GM21786 (cell line): ENCODE data around the gene CFLAR.
"Not testable (repeated sequence)": the region's sequence is repeated elsewhere in the genome, so short reads cannot be mapped to it uniquely, and the experiment has no call there.

Experiments used
- ATAC-seq: cut with Tn5 transposase; IDR thresholded peaks from one replicate; pipeline ENCODE4 v1.9.1; 2021; ENCODE audit not compliant: unreplicated experiment

The CFLAR gene

DNA sequence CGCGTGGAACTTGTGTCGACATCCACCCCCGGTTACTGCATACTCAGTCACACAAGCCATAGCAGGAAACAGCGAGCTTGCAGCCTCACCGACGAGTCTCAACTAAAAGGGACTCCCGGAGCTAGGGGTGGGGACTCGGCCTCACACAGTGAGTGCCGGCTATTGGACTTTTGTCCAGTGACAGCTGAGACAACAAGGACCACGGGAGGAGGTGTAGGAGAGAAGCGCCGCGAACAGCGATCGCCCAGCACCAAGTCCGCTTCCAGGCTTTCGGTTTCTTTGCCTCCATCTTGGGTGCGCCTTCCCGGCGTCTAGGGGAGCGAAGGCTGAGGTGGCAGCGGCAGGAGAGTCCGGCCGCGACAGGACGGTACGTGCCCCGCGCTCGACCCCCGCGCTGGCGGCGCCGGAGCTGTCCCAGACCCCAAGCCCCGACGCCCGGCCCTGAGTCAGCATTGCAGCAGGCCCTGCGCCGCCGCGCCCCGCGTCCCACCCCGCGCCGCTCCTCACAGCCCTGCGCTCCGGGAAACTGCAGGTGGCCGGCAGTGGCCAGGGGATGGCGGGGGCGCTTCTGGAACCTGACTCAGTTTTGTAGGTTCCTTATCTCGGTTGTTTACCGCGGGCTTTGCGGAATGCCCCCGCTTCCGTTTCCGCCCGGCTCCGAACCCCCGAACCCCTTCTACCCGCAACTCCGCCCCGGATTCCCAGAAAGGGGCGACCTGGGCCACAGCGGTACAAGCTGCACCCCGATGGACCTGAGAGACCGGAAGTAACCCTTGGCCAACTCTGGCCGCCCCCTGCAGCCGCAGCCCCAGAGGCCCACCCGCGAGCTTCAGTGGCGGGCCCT is at the start of gene CFLAR:
CFLAR (plus strand) TSS at position 50 of the 844 bp plus-strand sequence. CDS start 13,702 bp downstream, outside the sequence.
- peak; percentile 31 for ATAC-seq

DNA sequence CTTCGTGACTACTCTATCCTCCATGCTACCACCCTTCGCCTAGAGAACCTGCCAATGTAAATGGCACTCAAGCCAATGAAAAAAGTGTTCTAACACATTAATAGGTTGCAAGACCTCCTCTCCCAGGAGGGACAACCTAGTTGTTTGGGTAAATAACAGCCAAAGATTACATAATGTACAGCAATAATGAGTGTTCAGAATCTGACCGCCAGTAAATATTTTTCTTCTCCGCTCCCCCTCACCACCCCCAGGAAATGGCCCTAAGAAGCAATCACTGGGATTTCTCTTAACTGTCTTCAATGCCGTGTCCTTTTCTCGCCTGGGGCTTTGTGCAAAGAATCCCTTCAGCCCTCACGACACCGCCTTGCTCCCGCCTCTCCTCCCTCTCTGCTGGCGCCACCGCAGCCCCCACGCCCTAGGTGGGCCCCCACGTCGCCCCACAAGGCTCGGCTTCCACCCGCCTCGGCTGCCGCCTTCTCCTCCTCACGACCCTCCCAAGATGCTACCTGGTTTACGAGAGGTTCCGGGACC is 45.0 kb upstream of the CFLAR start:
- ATAC-seq = peak; percentile 8

DNA sequence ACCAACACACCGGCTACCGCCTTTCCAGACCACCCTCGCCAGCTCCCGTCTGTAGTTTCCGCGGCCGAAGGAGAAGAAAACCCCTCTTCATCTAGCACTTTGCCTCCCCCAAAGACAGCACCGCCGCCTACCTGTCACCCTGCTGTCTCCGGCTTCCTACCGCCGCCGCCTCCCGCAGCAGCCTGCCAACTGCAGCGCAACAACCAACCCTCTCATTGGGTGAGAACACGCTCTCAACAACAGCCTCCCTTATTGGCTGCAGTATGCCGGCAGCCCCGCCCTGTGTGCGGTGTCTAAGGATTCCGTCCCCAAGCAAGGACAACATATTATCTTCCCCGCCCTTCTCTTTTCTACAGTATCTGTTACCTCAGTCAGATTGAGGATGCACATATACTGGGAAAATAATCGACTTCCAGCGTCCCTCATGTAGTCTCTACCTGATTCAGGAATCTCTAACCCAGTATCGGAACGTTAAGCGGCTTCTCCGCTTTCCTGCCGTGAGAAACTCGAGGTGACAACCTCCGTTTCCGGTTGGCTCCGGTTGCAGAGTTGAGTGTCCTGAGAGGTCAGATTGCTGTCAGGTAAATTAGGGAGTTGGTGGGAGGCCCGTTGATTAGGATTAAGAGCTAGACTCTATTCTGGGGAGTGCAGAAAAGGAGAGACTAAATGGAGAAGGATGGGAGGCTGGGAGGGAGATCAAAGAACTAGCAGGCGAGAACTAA is 44.3 kb upstream of the CFLAR start, which contains the start of the genes HYCC2 and NDUFB3:
HYCC2 (minus strand) TSS at position 193 of the 722 bp plus-strand sequence. CDS start 47,662 bp downstream, outside the sequence.
NDUFB3 (plus strand) TSS at position 523 of the 722 bp plus-strand sequence. CDS start 6,882 bp downstream, outside the sequence.
- ATAC-seq = peak; percentile 96

DNA sequence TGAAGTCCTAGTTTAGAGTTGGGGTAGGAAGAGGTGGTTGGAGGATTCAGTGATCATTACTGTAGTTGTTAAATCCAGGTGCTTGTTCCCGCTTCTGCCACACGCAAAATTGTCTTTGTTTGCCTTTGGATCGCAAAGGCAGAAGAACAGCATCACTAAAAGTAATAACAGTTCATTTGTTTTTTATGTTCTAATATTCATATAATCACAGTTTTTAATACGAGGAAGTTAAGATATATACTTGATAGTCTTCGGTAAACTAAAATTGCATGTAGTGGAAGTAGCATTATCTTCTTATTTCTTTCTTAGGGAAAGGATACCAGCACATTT is 43.8 kb upstream of the CFLAR start:
- ATAC-seq = no peak

DNA sequence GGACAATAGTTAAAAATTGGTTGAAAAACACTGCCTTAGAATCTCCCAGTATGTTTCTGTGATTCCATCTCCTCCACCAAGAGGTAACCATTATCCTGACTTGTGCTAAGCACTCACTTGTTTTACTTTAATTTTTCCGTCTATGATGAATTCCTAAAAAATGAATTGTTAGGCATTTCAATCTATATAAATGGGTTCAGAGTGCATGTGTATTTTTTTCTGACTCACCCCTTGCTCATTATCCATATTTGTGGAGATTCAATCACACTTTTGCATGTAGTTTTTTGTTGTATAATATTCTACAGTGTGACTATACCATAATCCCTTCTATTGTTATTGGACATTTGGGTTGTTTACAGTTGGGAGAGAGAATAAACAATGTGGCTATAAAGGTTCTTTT is 42.9 kb upstream of the CFLAR start:
- no peak for ATAC-seq

DNA sequence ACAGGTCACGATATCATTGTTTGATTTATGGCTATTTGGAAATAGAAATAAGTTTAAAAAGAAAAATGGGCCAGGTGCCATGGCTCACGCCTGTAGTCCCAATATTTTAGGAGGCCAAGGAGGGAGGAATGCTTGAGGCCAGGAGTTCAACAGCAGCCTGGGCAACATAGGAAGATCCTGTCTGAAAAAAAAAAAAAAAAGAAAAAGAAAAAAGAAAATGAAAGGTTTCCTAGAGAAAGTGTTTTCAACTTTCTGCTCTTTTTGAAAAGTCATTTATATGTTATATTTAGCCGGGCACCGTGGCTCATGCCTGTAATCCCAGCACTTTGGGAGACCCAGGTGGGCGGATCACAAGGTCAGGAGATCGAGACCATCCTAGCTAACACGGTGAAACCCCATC is 41.0 kb upstream of the CFLAR start:
- ATAC-seq = no peak

DNA sequence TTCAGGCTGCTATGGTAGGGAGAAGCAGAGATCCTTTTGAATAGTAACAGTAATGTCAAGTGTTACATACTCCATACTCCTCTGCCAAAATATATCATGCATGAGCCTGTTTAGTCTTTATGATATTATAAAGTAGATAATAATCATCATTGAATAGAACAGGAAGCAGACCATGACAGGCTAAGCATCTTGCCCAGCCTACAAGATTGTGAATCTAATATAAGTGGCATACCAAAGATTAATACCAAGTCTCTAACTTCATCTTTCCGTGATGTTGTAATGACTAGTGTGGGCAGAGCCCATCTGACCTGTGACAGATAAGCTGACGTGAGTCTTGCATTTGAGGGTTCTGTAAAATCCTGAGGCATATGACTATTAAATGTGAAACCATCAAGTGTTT is 31.1 kb upstream of the CFLAR start:
- ATAC-seq = no peak

DNA sequence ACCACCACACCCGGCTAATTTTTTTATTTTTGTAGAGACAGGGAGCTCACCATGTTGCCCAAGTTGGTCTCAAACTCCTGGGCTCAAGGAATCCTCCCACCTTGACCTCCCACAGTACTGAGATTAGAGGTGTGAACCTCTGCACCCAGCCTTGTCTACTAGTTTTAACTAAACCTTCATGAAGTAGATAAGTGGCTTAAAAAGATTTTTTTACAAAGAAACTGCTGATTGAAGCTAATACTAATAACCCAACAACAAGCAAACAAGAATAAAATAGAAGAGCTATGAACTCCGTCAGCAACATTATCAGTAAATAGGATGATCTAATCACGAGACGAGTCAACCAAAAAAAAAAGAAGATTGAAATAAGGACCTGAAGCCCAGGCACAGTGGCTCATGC is 25.4 kb upstream of the CFLAR start:
- no peak for ATAC-seq

DNA sequence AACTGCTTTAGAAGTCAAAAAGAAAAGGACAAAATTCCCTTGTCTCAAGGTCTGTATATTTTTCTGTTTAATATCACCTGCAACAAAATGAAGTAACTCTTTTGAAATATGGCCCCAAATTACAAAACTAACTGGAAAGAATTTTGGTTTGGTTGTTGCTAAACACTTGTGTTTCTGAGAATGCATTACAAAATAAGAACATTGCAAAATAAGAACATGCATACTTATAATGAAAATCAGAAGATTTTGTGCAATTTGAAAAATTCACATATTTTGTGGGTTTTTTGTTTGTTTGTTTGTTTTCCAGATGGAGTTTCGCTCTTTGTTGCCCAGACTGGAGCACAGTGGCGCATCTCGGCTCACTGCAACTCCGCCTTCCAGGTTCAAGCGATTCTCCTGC is 22.4 kb upstream of the CFLAR start:
- ATAC-seq = no peak

DNA sequence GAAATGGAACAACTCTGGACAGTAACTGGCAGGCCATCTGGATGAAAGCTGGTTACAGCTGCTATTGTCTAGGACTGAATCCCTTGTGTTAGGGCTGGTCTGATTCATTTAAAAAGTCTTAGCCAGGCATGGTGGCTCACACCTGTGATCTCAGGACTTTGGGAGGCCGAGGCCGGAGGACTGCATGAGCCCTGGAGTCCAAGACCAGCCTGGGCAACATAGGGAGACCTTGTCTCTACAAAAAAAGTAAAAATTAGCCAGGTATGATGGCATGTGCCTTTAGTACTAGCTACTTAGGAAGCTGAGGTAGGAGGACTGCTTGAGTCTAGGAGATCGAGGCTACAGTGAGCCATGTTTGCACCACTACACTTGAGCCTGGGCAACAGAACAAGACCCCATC is 15.5 kb upstream of the CFLAR start:
- no peak for ATAC-seq

DNA sequence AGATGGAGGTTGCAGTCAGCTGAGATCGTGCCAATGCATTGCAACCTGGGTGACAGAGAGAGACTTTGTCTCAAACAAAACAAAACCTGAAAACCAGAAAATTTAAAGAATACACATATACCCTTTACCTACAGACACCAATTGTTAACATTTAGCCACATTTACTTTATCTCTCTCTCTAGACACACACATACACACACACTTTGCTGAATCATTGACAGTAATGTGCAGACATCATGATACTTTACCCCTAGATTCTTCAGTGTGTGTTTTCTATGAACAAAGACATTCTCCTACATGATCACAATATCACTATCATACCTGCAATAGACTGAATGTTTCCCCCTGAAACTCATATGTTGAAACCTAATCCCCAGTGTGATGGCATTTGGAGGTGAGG is 10.2 kb upstream of the CFLAR start:
- ATAC-seq = no peak

DNA sequence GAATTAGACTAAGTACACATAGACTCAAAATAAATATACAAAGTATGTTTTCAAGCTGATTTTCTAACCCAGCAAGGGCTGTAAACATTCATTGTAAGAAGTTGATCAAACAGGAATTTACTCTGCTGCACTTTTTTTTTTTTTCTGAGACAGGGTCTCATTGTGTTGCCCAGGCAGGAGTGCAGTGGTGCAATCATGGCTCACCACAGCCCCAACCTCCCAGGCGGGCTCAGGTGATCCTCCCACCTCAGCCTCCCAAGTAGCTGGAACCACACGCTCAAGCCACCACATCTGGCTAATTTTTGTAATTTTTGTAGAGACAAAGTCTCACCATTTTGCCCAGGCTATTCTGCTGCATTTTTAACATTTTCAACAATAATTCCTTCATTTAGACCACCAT is 8.3 kb upstream of the CFLAR start:
- ATAC-seq = no peak

DNA sequence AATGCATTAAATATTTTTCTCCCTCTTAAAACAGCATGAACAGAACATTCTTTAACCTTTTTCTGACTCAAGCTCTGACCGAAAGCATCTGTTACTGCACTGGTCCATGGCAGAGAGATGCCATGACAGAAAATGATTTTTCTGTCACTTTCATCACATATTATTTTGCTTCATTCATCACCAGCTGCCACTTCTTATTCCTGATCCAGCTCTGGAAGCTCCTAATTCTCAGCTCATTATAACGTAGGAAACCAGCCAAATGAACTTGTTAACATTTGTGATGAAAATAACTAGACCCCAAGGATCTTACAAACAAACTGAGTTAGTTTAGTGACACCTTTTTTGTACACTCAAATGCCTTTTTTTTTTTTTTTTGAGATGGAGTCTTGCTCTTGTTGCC is 7.6 kb upstream of the CFLAR start:
- ATAC-seq = no peak

DNA sequence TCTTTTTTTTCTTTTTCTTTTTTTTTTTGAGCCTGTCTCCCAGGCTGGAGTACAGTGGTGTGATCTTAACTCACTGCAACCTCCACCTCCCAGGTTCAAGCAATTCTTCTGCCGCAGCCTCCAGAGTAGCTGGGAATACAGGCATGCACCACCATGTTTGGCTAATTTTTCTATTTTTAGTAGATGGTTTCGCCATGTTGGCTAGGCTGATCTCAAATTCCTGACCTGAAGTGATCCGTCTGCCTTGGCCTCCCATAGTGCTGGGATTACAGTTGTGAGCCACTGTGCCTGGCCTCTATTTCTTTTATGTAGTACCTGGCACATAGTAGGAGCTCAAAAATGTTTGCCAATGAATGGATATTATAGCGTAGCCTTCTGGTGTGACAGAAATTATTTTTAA is 6.8 kb upstream of the CFLAR start:
- ATAC-seq = no peak

DNA sequence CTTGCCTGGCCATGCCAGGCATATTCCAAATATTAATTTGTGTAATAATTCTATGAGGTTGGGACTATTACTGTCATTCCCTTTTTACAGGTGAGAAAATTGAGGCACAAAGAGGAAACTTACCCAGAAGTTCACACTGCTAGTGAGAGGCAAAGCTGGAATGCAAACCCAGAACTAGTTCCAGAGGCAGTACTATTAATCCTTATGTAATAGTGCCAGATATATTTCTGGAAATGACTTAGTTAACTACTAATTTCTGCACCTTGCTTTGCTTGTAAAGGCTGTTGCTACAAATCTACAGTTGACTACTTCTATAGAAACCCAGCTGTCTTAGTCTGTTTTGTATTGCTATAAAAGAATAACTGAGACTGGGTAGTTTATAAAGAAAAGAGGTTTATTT is 5.3 kb upstream of the CFLAR start:
- ATAC-seq = no peak

DNA sequence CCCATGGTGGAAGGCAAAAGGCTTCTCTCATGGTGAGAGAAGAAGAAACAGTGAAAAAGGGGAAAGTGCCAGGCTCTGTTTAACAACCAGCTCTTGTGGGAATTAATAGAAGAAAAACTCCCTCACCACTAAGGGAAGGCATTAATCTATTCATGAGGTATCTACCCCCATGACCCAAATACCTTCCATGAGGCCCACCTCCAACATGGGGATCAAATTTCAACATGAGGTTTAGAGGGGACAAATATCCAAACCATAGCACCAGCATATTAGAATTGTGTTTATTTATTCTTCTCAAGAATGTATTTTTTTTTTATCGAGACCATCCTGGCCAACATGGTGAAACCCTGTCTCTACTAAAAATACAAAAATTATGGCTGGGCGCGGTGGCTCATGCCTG is 4.9 kb upstream of the CFLAR start:
- no peak for ATAC-seq

DNA sequence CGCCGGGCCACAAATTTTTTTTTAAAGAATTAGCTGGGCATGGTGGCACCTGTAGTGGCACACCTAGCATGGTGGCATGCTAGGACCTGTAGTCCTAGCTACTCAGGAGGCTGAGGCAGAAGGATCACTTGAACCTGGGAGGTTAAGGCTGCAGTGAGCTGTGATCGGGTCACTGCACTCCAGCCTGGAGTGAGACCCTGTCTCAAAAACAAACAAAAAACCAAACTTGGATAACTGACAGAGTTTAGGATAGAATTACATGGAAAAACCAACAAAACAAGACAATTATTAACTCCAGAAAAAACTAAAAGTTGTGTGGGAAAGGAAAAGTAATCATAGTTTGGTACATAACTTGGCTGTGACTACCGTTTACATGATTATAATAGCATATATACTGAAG is 1.6 kb upstream of the CFLAR start:
- no peak for ATAC-seq

DNA sequence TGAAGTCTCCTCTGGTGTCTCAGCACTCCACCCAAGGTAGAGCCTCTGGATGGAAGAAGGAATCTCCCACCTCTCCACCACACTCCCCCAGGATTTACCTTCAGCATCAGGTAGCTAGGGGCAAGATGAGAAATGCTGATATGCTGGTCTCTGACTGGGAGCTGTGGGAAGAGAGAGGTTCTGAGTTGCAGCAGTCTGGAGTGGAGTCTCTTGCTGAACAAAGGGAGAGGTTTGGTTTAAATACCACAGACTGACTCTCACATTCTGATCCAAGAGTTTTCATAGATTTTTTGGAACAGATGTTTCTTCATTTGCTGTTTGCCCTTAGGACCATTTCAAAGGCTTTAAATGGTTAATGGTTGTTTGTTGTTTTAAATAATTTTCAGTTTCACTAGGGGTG is 1.1 kb upstream of the CFLAR start:
- no peak for ATAC-seq

DNA sequence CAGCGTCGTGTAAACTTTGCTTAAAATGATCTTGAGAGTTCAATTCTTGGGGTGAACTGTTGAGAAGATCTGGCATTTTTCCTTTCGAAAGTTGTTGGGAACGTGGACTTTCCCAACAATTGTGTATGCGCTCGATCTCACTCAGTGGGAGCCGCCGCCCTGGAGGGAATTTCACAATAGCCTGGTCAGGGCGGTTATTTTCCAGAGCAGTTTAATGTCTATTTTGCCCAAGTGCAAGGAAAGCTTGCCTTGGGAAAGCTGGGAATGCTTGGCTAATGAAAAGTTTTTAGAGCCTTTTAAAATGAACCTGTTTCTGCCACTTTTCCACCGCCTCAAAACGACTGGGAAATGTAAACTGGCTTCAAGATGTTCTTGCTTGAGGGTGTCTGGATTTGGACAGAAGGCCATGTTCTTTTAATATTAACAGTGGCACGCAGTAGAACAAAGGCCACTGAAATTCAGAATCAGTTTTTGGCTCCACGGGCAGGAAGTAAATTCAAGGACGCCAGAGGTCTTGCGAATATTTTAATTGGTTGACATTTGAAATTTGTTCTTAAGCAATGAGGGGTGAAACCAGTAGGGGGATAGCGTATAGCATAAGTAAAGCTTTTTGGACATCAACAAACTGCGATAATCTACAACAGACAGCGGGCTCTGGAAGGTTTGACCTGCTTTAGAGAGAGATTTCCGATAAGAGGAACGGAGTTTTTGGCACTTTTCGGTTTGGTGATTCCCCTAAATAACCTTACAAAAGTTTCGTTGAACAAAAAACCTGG is 1.2 kb downstream of the CFLAR start:
- peak; percentile 22 for ATAC-seq

DNA sequence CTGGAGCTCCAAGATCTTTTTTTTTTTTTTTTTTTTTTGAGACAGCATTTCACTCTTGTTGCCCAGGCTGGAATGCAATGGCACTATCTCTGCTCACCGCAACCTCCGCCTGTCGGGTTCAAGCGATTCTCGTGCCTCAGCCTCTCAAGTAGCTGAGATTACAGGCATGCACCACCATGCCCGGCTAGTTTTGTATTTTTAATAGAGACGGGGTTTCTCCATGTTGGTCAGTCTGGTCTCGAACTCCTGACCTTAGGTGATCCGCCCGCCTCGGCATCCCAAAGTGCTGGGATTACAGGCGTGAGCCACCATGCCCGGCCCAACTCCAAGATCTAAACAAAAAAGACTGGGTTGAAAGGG is 1.8 kb downstream of the CFLAR start:
- ATAC-seq = not testable (repeated sequence)
